Lung (tissue), 12 donors: ENCODE data around the gene NFX1. TPM values are rescaled to one million over a fixed set of nuclear protein-coding genes. Genes with fewer than 3 reads are reported as not detected.
"Not testable (repeated sequence)": the region's sequence is repeated elsewhere in the genome, so short reads cannot be mapped to it uniquely, and the experiment has no call there.

ENCODE experiments used
- ATAC-seq: fragments of 200-7000 bp; cut with Tn5 transposase; one replicate; pipeline ENCODE4 v1.9.1; 2020; ENCODE audit warnings: moderate number of reproducible peaks; ENCODE audit not compliant: insufficient read depth, low FRiP score
- DNase-seq, 3 donors: peaks; one replicate each; pipeline ENCODE4 v3.0.0-alpha.2; 2013 to 2017
- H3K27ac ChIP-seq, 2 donors: one replicate each; pipeline ENCODE4 v1.5.1; 2013; ENCODE audit warnings: mild to moderate bottlenecking in 2 of 2, moderate library complexity in 2 of 2, control low read depth in 1 of 2, inconsistent platforms in 1 of 2, low read depth in 1 of 2, low read length in 1 of 2
- H3K27me3 ChIP-seq, 3 donors: one replicate each; pipeline ENCODE4 v1.5.1; 2013; ENCODE audit warnings: low read length in 2 of 3; ENCODE audit not compliant: control insufficient read depth in 3 of 3, insufficient read depth in 3 of 3
- H3K36me3 ChIP-seq, 4 donors: one replicate each; pipeline ENCODE4 v1.5.1; 2013; ENCODE audit warnings: low read length in 4 of 4, mild to moderate bottlenecking in 1 of 4, moderate library complexity in 1 of 4; ENCODE audit not compliant: control insufficient read depth in 4 of 4, insufficient read depth in 4 of 4
- H3K4me1 ChIP-seq, 5 donors: one replicate each; pipeline ENCODE4 v1.5.1; 2013; ENCODE audit warnings: low read length in 5 of 5, mild to moderate bottlenecking in 2 of 5, moderate library complexity in 1 of 5; ENCODE audit not compliant: control insufficient read depth in 5 of 5, insufficient read depth in 5 of 5
- H3K4me3 ChIP-seq: one replicate; pipeline ENCODE4 v1.5.1; 2013; ENCODE audit warnings: mild to moderate bottlenecking, control low read depth, moderate library complexity
- H3K9ac ChIP-seq, 2 donors: one replicate each; pipeline ENCODE4 v1.5.1; 2013; ENCODE audit warnings: low read length in 2 of 2, control low read depth in 1 of 2; ENCODE audit not compliant: insufficient read depth in 1 of 2
- H3K9me3 ChIP-seq, 4 donors: one replicate each; pipeline ENCODE4 v1.5.1; 2013; ENCODE audit warnings: low read length in 3 of 4, mild to moderate bottlenecking in 1 of 4, moderate library complexity in 1 of 4; ENCODE audit not compliant: control insufficient read depth in 4 of 4, insufficient read depth in 3 of 4
- CTCF ChIP-seq: IDR thresholded peaks from 2 replicates; pipeline ENCODE4 v1.5.1; 2012; ENCODE audit warnings: mild to moderate bottlenecking; ENCODE audit errors: control extremely low read depth, extremely low read depth
- WGBS, 2 donors: extraction: QIAGEN DNeasy Blood & Tissue Kit; methylation state at CpG; one replicate each; pipeline ENCODE4 v1.1.7; 2013; 5-methylcytosine and 5-hydroxymethylcytosine counted together
- polyA plus RNA-seq, 2 donors: library from polyadenylated mRNA; stranded (reverse); fragments of 200-250 nt; gene quantifications; one replicate each; pipeline ENCODE4 v1.2.1, GENCODE V29; 2013
- total RNA-seq, 2 donors: library from RNA; depleted of rRNA in 1 of 2; stranded (reverse); fragments of >200 nt in 1 of 2; gene quantifications; one replicate each; pipeline ENCODE4 v1.2.1, GENCODE V29; 2014 to 2021
- donor health status: control.
- donor health status: control.
- donor health status: Bipolar disorder and iron deficiency.
- donor health status: healthy.
- donor health status: DM: yes; HTN: yes; CAD: no.

Gene NFX1
- total and polyA plus RNA-seq, 4 donors, result 13.1 to 43.4 (median 26.3) TPM

- DNase-seq, result no peak
These were observed 103.3 kb downstream of the NFX1 start for GRCh38 chr9:33393581-33393980.

GRCh38 chr9:33393986-33394385 lies 103.7 kb downstream of the NFX1 start:
- H3K27me3 ChIP-seq, H3K9ac ChIP-seq, DNase-seq, ATAC-seq, H3K36me3 ChIP-seq, H3K4me1 ChIP-seq, H3K4me3 ChIP-seq, H3K9me3 ChIP-seq: not testable (repeated sequence)
- 76 to 91% methylated on average over 3 of the region's 3 CpGs for WGBS, 2 donors
- H3K27ac ChIP-seq, result peak overlapping the region in 1 of 2 donors; percentile 80

More at GRCh38 chr9:33393581-33393980, 103.3 kb downstream of the NFX1 start:
- H3K9ac ChIP-seq, result no peak overlapping the region
- H3K4me1 ChIP-seq, result peaks cover 0 to 9% (median 0%) of the 10 kb centered on the region in 5 donors
- no peak for ATAC-seq
- no peak overlapping the region for H3K4me3 ChIP-seq
- TF ChIP-seq CTCF, result no peak
- no peaks in the 10 kb centered on the region for H3K9me3 ChIP-seq
- WGBS, 2 donors, result 64 to 76% methylated on average over 11 of the region's 11 CpGs
- no peaks in the 10 kb centered on the region for H3K27me3 ChIP-seq
- H3K27ac ChIP-seq, result peak overlapping the region; percentile 47 to 80
- H3K36me3 ChIP-seq, result no peaks in the 10 kb centered on the region

- peak in 1 of 3 donors; percentile 46 for DNase-seq
- H3K36me3 ChIP-seq, H3K4me1 ChIP-seq, H3K27me3 ChIP-seq, ATAC-seq, H3K9ac ChIP-seq, H3K9me3 ChIP-seq, H3K4me3 ChIP-seq: not testable (repeated sequence)
- peak overlapping the region in 1 of 2 donors; percentile 41 for H3K27ac ChIP-seq
- WGBS, 2 donors, result 77 to 89% methylated on average over 15 of the region's 15 CpGs
These were observed 105.0 kb downstream of the NFX1 start for GRCh38 chr9:33395159-33395879.

- H3K27me3 ChIP-seq, H3K9ac ChIP-seq, H3K36me3 ChIP-seq, H3K4me3 ChIP-seq, H3K9me3 ChIP-seq, H3K4me1 ChIP-seq, ATAC-seq, H3K27ac ChIP-seq, DNase-seq: not testable (repeated sequence)
- WGBS, 2 donors, result 59 to 67% methylated on average over 3 of the region's 4 CpGs
These were observed 107.5 kb downstream of the NFX1 start for GRCh38 chr9:33397801-33398200.

- H3K36me3 ChIP-seq, H3K9ac ChIP-seq, H3K4me1 ChIP-seq, H3K4me3 ChIP-seq, H3K9me3 ChIP-seq, H3K27me3 ChIP-seq, H3K27ac ChIP-seq, ATAC-seq, DNase-seq: not testable (repeated sequence)
- 86 to 89% methylated on average over 4 of the region's 4 CpGs for whole genome bisulfite sequencing, 2 donors
These were observed 108.7 kb downstream of the NFX1 start for GRCh38 chr9:33399047-33399446.

GRCh38 chr9:33401809-33402208 lies 111.5 kb downstream of the NFX1 start:
- DNase-seq, result not testable (repeated sequence)

GRCh38 chr9:33402371-33402770 lies 112.1 kb downstream of the NFX1 start, which contains the start of gene AQP7:
AQP7 (minus strand) TSS chr9:33402568; CDS start chr9:33401262, 1,306 bp downstream.
- 80 to 88% methylated on average over 10 of the region's 10 CpGs for WGBS, 2 donors

More at GRCh38 chr9:33401809-33402208, 111.5 kb downstream of the NFX1 start:
- H3K27me3 ChIP-seq, H3K36me3 ChIP-seq, ATAC-seq, H3K9me3 ChIP-seq, H3K4me3 ChIP-seq, H3K4me1 ChIP-seq, H3K9ac ChIP-seq: not testable (repeated sequence)
- H3K27ac ChIP-seq, result peak overlapping the region in 1 of 2 donors; percentile 73
- WGBS, 2 donors, result 88 to 96% methylated on average over 9 of the region's 10 CpGs

More at GRCh38 chr9:33402371-33402770, 112.1 kb downstream of the NFX1 start, which contains the start of gene AQP7:
- H3K4me1 ChIP-seq, H3K9ac ChIP-seq, H3K4me3 ChIP-seq, ATAC-seq, DNase-seq, H3K9me3 ChIP-seq, H3K27me3 ChIP-seq, H3K36me3 ChIP-seq: not testable (repeated sequence)
- peak within 1 kb of the TSS in 1 of 2 donors; percentile 73 for H3K27ac ChIP-seq
